GM10847 (cell line): ENCODE results near the gene LDLRAP1.

ENCODE experiments used
- POLR2A ChIP-seq: IDR thresholded peaks from 2 replicates; pipeline ENCODE4 v1.6.1; 2011; ENCODE audit not compliant: insufficient read length; ENCODE audit errors: extremely low read depth

LDLRAP1 gene

DNA sequence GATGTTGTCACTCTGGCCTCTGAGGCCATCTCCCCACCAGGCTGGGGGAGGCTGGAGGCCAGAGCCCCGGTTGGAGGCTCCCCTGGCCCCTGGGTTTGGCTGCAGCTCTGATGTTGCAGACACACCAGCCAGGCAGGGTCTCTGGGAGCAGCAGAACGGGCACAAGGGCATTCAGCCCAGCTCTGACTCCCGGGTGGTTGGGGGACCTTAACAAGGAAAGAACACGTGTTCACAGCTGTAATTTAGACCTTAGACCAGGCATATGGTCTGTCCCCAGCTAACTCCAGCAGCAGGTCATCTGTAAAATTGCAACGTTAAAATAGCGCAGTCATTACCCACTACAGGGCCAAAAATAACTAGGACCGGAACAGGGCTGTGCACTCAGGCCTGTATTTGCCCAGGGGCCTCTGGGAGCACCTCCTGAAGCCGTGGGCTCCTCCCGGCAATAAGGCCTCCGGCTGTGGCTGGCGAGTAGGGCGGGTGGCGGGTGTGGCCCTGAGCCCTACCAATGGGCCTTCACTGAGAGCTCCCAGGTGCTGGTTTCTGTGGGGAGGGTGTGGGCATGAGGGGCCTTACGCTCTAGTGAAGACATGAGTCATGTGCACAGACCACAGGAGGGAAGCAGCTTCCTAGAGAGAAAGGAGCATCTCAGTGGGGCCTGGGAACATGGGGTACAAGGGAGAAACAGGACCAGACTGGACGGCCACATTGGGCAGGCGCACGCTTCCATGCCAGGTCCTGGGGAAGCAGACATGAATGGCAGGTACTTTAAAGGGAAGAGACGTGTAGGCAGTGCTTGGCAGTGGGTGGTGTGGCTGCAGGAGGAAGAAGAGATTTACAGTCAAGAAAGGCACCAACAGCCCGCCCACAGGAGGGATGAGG, 6.1 kb downstream of the LDLRAP1 start:
- peak; percentile 14 for TF ChIP-seq POLR2A

DNA sequence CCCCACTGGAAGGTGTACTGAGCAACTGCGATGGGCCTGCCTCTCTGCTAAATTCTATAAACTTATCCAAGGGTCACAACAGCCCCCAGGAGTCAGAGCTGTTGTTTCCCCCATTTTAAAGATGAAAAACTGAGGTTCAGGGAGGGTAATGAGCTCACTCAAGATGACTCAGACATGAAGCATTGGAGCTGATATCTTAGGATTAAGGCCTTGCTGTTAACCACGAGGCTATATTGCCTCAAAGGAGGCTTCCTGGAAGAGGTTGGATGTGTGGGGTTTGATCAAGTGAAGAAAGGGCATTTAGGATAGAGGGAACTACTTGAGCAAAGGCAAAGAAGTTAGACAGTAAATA, 6.7 kb downstream of the LDLRAP1 start:
- no peak for TF ChIP-seq POLR2A

GRCh38 chr1:25550683-25551310, 7.4 kb downstream of the LDLRAP1 start:
- TF ChIP-seq POLR2A, result no peak

DNA sequence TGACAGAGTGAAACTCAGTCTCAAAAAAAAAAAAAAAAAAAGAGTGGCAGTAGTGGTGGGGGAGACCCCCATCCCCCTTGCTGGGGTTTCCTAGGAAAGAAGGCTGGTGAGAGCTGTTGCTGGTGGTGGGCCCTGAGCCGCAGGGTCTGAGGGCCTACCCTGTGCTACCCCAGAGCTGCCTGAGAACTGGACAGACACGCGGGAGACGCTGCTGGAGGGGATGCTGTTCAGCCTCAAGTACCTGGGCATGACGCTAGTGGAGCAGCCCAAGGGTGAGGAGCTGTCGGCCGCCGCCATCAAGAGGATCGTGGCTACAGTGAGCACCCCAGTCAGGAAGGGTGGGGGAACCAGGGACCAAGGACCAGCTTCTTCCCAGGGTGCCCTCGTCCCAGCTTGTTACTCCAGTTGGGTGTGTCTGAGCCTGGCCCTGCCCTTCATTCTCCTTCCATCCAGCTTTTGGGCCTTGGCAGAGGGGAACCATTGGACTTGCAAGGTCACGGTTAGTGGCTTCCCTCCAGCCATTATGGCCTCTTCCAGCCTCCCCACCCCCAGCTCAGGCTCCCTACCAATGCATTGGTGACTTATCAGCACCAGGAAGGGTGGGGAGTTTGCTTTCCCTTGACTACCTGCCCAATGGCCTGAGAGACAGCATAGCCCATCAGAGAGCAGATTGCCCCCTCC, 10.5 kb downstream of the LDLRAP1 start:
- TF ChIP-seq POLR2A, result no peak

DNA sequence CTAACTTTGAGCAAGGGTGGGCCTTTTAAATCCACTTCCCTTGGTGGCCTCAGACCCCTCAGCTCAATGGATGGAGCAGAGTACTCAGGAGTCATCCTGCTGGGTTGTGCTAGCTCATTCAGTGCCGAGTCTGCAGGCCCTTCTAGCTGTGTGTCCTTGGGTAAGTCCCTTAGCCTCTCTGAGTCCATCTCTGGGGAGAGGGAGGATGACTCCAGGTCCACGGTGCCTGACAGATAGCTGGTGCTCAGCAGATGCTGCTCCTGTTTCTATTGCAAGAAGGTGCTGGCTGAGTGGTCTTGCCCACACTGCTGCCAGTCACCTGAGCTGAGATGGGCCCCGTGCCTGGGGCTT, 11.0 kb downstream of the LDLRAP1 start:
- no peak for TF ChIP-seq POLR2A

DNA sequence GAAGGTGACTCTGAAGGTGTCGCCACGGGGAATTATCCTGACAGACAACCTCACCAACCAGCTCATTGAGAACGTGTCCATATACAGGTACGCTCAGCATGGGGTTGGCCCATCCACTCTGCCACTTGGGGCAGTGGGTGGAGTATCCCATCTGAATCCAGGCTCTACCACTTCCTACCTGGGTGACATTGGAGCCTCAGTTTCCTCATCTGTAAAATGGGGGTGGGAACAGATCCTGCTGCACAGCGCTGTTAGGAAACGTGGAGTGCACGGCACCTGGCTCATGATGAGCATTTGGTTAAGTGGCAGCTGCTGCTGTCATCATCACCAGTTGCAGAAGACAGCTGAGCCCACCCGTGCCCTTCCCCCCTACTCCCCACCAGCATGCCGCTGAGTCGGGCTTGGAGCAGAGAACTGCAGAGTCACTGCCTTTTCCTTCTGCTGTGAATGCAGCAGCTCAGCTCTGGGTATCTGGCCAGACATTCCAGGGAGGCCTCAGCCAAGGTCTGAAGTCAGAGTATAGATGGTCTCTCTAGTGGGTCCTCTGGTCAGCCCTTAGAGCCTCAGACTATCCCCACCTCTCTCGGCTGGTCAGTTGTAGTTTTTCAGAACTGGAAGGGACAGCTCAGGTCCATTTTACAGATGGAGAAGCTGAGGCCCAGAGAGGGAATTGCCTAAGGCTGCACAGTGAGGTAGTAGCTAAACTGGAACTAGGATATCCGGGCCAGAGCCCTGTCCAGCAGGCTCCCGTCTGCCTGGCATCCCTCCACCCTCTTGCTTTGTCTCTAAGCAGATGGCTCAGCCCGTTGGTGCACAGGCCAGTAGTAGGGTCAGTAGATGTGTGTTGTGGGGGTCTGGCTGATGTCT, 11.7 kb downstream of the LDLRAP1 start:
- TF ChIP-seq POLR2A, result no peak

DNA sequence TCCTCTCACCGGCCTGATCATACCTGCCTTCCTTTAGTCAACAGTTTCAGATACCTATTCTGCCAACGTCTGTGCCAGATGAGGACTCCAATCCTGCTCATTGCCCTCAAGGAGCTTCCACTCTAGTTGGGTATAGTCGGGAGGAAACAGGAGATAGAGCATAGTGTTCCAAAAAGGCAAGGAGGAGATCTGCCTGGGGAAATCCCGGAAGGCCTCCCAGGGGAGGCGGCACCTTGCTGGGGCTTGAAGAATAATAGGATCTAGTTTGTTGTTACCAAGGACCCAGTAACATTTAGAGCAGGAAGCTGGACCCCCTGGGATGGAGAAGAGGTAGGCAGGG, 12.3 kb downstream of the LDLRAP1 start:
- no peak for TF ChIP-seq POLR2A

- no peak for TF ChIP-seq POLR2A
Observed at GRCh38 chr1:25556132-25556670, 12.8 kb downstream of the LDLRAP1 start.

DNA sequence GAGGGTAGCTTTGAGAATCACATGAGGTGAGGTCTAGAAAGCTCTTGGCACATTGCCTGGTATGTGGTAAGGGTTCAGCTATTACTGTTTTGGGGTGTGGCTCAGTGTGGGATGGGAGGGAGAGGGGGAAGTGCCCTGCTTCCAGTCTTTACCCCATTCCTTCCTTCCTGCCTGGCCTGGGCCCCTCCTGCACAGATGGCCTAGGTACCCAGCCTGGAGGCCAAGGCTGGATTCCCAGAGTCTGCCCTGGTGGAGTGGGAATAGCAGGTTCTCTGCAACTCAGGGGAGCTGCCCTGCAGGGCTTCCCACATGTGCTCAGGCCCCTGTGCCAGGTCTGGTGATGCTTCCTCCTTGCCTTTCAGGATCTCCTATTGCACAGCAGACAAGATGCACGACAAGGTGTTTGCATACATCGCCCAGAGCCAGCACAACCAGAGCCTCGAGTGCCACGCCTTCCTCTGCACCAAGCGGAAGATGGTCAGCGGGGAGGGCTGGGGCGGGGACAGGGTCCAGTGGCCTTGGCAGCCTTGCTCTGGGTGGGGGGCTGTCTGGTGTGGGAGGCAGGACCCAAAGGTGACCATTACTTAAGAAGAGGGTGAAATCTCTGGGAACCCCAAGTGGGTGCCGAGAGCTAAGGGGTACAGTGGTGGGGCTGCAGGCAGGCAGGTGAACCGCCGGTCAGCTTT, 13.5 kb downstream of the LDLRAP1 start:
- TF ChIP-seq POLR2A, result no peak

GRCh38 chr1:25557543-25557942, 14.1 kb downstream of the LDLRAP1 start:
- no peak for TF ChIP-seq POLR2A

DNA sequence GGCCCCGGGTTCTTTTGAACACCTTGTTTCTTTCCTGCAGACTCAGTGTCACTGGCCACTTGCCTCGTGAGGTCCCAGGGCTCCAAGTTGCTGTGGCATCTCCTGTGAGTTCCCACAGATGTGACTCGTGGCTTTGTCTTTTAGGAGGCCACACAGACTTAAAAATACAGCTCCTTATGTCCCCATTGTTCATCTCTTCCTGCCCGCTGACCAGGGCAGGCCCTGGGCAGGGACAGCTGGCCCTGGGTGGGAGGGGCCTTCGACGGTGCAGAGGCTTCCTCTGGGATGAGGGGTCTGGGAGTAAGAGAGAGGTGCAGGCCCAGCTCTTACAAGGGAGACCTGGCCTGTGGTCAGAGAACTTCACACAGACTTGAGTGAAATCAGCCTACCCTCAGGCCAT, 15.6 kb downstream of the LDLRAP1 start:
- no peak for TF ChIP-seq POLR2A

GRCh38 chr1:25560001-25560400, 16.6 kb downstream of the LDLRAP1 start:
- TF ChIP-seq POLR2A, result no peak

GRCh38 chr1:25560788-25561187, 17.4 kb downstream of the LDLRAP1 start:
- TF ChIP-seq POLR2A, result no peak

DNA sequence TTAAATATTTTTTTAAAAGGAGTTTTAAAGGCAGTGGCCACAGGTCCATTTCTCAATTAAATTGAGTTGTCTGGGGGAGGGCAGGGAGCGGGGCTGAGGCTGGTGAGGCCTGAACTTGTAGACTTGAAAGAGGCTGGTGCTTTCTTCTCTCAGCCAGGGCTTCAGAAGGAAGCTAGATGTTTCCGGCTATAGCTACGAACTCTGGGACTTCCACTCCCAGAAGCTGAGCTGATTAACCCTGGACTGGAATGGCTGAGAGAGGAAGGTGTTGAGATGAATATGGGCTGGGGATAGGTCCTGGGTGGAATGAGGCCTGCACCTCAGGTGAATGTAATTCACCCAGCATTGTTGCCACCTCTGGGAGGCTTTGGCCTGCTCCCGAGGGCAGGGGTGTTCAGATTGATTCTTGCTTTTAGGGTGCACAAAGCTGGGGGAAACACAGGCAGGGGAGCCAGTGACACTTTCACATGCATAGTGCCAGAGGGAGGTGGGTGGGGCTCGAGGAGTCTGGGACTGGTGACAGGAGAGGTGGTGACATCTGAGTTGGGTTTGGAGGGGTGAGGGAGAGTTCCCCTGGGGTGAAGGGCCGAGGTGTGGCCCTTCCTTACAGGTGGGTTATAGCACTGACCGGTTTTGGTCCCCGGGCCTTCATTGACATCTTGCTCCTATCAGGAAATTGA, 18.2 kb downstream of the LDLRAP1 start:
- no peak for TF ChIP-seq POLR2A
